ENCODE measurements around the gene CAPNS1. TPM values are rescaled to one million over a fixed set of nuclear protein-coding genes. Genes with fewer than 3 reads are reported as not detected.

The CAPNS1 gene
- total RNA-seq, 1 experiment from 2014 or later: 489 TPM

GRCh38 chr19:36120092-36120983, 19.5 kb upstream of the CAPNS1 start:
- peak; percentile 39 to 62 for DNase-seq
- H3K36me3 ChIP-seq (ENCODE audit: control insufficient read depth, insufficient read depth, low read length): peaks cover 1% of the 10 kb centered on the region
- Mint-ChIP-seq H3K9me3 (ENCODE audit: unreplicated experiment) (no peaks in the 10 kb centered on the region), H3K27ac (ENCODE audit: unreplicated experiment) (peak overlapping the region; percentile 17), H3K4me3 (ENCODE audit: unreplicated experiment) (peak overlapping the region; percentile 17), H3K4me1 (ENCODE audit: low read depth, unreplicated experiment) (peaks cover 30% of the 10 kb centered on the region), H3K27me3 (ENCODE audit: insufficient read depth, unreplicated experiment) (no peaks in the 10 kb centered on the region), H3K36me3 (ENCODE audit: insufficient read depth, unreplicated experiment) (peaks cover 54% of the 10 kb centered on the region)
- no TSS peak for BruUV-seq (replicated peaks)
- H3K4me3 ChIP-seq (ENCODE audit: low read depth, low read length): no peak overlapping the region
- peaks cover 13% of the 10 kb centered on the region; the same call in 1 of the 2 replicates for H3K4me1 ChIP-seq
- ChIA-PET CTCF (no interaction called here), POLR2A (interaction anchor here (0.5 kb wide), 1 partner anchor 418 kb away, joined by 3 read pairs; no protein-coding TSS in a partner anchor)
- H3K27me3 ChIP-seq (replicated peaks; ENCODE audit: control insufficient read depth, insufficient read depth, low read length): no peaks in the 10 kb centered on the region
- intact Hi-C loops (cut with micrococcal nuclease; ENCODE audit: unreplicated experiment): no loop called here
- no peaks in the 10 kb centered on the region for H3K9me3 ChIP-seq
- TF ChIP-seq CTCF (IDR thresholded peaks at IDR 0.05; ENCODE audit: insufficient read depth in 1 of 2, low read depth in 1 of 2, low read length in 1 of 2, severe bottlenecking in 1 of 2, unreplicated experiment in 1 of 2): no peak

- Mint-ChIP-seq H3K4me1 (ENCODE audit: low read depth, unreplicated experiment) (peaks cover 30% of the 10 kb centered on the region), H3K9me3 (ENCODE audit: unreplicated experiment) (no peaks in the 10 kb centered on the region), H3K27ac (ENCODE audit: unreplicated experiment) (no peak overlapping the region), H3K27me3 (ENCODE audit: insufficient read depth, unreplicated experiment) (no peaks in the 10 kb centered on the region), H3K36me3 (ENCODE audit: insufficient read depth, unreplicated experiment) (peaks cover 54% of the 10 kb centered on the region), H3K4me3 (ENCODE audit: unreplicated experiment) (no peak overlapping the region)
- no peak overlapping the region for H3K4me3 ChIP-seq (ENCODE audit: low read depth, low read length)
- no peak for DNase-seq
- H3K4me1 ChIP-seq: peaks cover 12% of the 10 kb centered on the region; the same call in 1 of the 2 replicates
- no peak for TF ChIP-seq CTCF (IDR thresholded peaks at IDR 0.05; ENCODE audit: insufficient read depth in 1 of 2, low read depth in 1 of 2, low read length in 1 of 2, severe bottlenecking in 1 of 2, unreplicated experiment in 1 of 2)
- H3K36me3 ChIP-seq (ENCODE audit: control insufficient read depth, insufficient read depth, low read length): peaks cover 1% of the 10 kb centered on the region
- CTCF ChIA-PET: no interaction called here
- intact Hi-C loops (cut with micrococcal nuclease; ENCODE audit: unreplicated experiment): no loop called here
- no peaks in the 10 kb centered on the region for H3K9me3 ChIP-seq
- BruUV-seq (replicated peaks): no TSS peak
- H3K27me3 ChIP-seq (replicated peaks; ENCODE audit: control insufficient read depth, insufficient read depth, low read length): no peaks in the 10 kb centered on the region
- POLR2A ChIA-PET: no interaction called here
Observed at GRCh38 chr19:36120984-36121358, 18.9 kb upstream of the CAPNS1 start.

GRCh38 chr19:36121486-36122124, 18.3 kb upstream of the CAPNS1 start:
- H3K27ac Mint-ChIP-seq (ENCODE audit: unreplicated experiment): no peak overlapping the region
- no peaks in the 10 kb centered on the region for H3K27me3 Mint-ChIP-seq (ENCODE audit: insufficient read depth, unreplicated experiment)
- peaks cover 9% of the 10 kb centered on the region; the same call in 1 of the 2 replicates for H3K4me1 ChIP-seq
- H3K4me1 Mint-ChIP-seq (ENCODE audit: low read depth, unreplicated experiment): peaks cover 24% of the 10 kb centered on the region
- TF ChIP-seq CTCF (IDR thresholded peaks at IDR 0.05; ENCODE audit: insufficient read depth in 1 of 2, low read depth in 1 of 2, low read length in 1 of 2, severe bottlenecking in 1 of 2, unreplicated experiment in 1 of 2): no peak
- no peaks in the 10 kb centered on the region for H3K9me3 ChIP-seq
- H3K36me3 ChIP-seq (ENCODE audit: control insufficient read depth, insufficient read depth, low read length): peaks cover 1% of the 10 kb centered on the region
- peaks cover 48% of the 10 kb centered on the region for H3K36me3 Mint-ChIP-seq (ENCODE audit: insufficient read depth, unreplicated experiment)
- intact Hi-C loops (cut with micrococcal nuclease; ENCODE audit: unreplicated experiment): no loop called here
- ChIA-PET POLR2A (no interaction called here), CTCF (no interaction called here)
- no peak overlapping the region for H3K4me3 Mint-ChIP-seq (ENCODE audit: unreplicated experiment)
- H3K9me3 Mint-ChIP-seq (ENCODE audit: unreplicated experiment): no peaks in the 10 kb centered on the region
- BruUV-seq (replicated peaks): no TSS peak
- no peak overlapping the region for H3K4me3 ChIP-seq (ENCODE audit: low read depth, low read length)
- H3K27me3 ChIP-seq (replicated peaks; ENCODE audit: control insufficient read depth, insufficient read depth, low read length): no peaks in the 10 kb centered on the region
- DNase-seq: no peak
